PFSK-1 (cell line): ENCODE data around the gene XXYLT1.

Experiments used
- POLR2AphosphoS5 ChIP-seq: IDR thresholded peaks from 2 replicates; pipeline ENCODE4 v1.6.1; 2012; ENCODE audit warnings: low read depth, mild to moderate bottlenecking, control low read depth, low read length, moderate library complexity
- TAF1 ChIP-seq: IDR thresholded peaks from 2 replicates; pipeline ENCODE4 v1.6.1; 2012; ENCODE audit warnings: low read length, control low read depth, borderline replicate concordance; ENCODE audit not compliant: insufficient read depth

DNA sequence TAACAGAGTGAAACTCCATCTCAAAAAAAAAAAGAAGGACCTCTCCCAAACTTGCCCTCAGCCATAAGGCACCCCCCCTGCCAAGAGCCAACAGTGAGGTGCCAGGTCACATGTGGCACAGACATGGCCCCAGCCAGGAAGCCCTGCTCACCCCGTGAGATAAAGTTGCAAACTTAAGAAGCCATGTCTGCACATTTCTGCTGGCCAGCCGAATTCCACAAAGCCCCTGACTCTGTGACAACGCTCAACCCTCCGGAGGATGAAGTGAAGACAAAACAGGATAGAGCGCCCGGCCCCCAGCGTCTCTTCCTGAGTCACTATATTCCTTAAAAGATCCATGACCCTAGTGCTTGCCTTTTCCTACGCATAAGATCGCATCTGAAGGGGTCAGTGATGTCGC is 188.1 kb downstream of the XXYLT1 start:
- TF ChIP-seq TAF1, result no peak
- TF ChIP-seq POLR2AphosphoS5, result no peak
